ENCODE measurements around the gene SORT1.

SORT1 gene

GRCh38 chr1:109347511-109347910 is 50.2 kb downstream of the SORT1 start:
- H3K4me3 ChIP-seq (ENCODE audit: low read depth, low read length): no peak overlapping the region
- TF ChIP-seq, protein P1, sequence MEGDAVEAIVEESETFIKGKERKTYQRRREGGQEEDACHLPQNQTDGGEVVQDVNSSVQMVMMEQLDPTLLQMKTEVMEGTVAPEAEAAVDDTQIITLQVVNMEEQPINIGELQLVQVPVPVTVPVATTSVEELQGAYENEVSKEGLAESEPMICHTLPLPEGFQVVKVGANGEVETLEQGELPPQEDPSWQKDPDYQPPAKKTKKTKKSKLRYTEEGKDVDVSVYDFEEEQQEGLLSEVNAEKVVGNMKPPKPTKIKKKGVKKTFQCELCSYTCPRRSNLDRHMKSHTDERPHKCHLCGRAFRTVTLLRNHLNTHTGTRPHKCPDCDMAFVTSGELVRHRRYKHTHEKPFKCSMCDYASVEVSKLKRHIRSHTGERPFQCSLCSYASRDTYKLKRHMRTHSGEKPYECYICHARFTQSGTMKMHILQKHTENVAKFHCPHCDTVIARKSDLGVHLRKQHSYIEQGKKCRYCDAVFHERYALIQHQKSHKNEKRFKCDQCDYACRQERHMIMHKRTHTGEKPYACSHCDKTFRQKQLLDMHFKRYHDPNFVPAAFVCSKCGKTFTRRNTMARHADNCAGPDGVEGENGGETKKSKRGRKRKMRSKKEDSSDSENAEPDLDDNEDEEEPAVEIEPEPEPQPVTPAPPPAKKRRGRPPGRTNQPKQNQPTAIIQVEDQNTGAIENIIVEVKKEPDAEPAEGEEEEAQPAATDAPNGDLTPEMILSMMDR (IDR thresholded peaks at IDR 0.05; ENCODE audit: low read depth, low read length, missing control alignments): no peak
- DNase-seq (ENCODE audit: low read depth): no peak

DNA sequence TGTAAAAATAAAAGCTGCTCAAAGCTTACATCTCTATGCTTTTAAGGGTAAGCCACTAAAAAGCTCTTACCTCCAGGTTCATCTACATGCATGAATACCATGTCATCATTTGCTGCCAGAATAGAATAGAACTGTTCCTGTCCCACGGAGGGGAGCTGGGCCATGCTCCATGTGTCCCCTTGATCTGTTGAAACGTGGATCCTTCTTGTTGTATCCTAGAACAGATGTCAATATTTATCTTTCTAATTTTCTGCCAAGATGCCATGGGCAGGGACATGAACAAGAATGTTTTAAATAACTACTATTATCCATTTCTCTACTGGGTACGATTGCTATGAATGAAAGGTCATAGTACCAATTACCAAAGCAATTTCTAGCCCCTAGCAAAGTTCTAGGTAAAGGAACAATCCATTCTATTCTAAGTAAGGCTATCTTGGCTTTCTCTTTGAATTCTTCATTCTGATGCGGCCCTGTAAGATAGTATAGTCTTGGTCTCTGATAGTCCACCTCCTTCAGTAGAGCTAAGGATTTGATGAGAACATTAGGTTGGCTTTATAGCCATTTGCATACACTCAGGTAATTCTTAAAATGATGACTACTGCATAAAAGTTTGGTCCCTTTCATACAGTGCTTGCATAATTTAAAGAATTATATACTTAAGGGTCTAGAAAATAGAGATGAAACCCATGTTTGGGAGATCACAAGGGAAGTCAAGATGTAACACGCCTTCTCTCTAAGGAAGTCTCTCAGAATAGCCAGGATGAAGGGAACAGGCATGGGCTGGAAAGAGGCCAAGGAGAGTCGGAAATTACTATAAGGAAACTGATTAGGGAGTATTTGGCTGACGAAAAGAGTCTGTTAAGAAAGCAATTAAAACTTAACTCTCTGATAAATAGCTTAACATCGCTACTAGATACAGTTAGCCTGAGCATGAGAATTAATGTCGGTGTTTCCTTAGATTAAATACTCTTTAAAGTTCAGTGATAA is 55.5 kb downstream of the SORT1 start:
- TF ChIP-seq, protein P1 (IDR thresholded peaks at IDR 0.05; ENCODE audit: low read depth, low read length, missing control alignments): no peak
- DNase-seq (ENCODE audit: low read depth): no peak
- no peak overlapping the region for H3K4me3 ChIP-seq (ENCODE audit: low read depth, low read length)

DNA sequence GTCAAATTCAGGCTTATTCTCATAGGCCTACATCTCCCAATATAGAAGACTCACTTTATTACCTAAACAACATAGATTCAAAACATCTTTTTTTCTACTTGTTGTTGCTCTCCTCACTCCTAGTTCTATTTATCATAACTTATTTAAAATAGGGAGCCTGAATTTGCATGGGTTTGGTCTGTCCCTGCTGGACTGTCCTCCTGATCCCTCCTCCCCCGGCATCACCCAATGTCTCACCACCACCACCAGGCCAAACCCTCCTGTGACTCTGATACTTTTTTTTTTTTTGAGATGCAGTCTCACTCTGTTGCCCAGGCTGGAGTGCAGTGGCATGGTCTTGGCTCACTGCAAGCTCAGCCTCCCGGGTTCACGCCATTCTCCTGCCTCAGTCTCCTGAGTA is 59.1 kb downstream of the SORT1 start:
- no peak overlapping the region for H3K4me3 ChIP-seq (ENCODE audit: low read depth, low read length)
- no peak for DNase-seq (ENCODE audit: low read depth)
- TF ChIP-seq, protein P1 (IDR thresholded peaks at IDR 0.05; ENCODE audit: low read depth, low read length, missing control alignments): no peak

- no peak overlapping the region for H3K4me3 ChIP-seq (ENCODE audit: low read depth, low read length)
- TF ChIP-seq, protein P1 (IDR thresholded peaks at IDR 0.05; ENCODE audit: low read depth, low read length, missing control alignments): no peak
- no peak for DNase-seq (ENCODE audit: low read depth)
Observed at GRCh38 chr1:109338091-109338490, 59.6 kb downstream of the SORT1 start.

GRCh38 chr1:109335091-109335490 is 62.6 kb downstream of the SORT1 start:
- TF ChIP-seq, protein P1 (IDR thresholded peaks at IDR 0.05; ENCODE audit: low read depth, low read length, missing control alignments): no peak
- H3K4me3 ChIP-seq (ENCODE audit: low read depth, low read length): no peak overlapping the region
- DNase-seq (ENCODE audit: low read depth): no peak

- no peak for DNase-seq (ENCODE audit: low read depth)
- TF ChIP-seq, protein P1 (IDR thresholded peaks at IDR 0.05; ENCODE audit: low read depth, low read length, missing control alignments): no peak
- H3K4me3 ChIP-seq (ENCODE audit: low read depth, low read length): no peak overlapping the region
Observed at GRCh38 chr1:109331113-109331512, 66.6 kb downstream of the SORT1 start.

All from GM12864 (cell line).